ENCODE results near the gene H2AZ2.
"Not testable (repeated sequence)": the region's sequence is repeated elsewhere in the genome, so short reads cannot be mapped to it uniquely, and the experiment has no call there.

H2AZ2 gene

DNA sequence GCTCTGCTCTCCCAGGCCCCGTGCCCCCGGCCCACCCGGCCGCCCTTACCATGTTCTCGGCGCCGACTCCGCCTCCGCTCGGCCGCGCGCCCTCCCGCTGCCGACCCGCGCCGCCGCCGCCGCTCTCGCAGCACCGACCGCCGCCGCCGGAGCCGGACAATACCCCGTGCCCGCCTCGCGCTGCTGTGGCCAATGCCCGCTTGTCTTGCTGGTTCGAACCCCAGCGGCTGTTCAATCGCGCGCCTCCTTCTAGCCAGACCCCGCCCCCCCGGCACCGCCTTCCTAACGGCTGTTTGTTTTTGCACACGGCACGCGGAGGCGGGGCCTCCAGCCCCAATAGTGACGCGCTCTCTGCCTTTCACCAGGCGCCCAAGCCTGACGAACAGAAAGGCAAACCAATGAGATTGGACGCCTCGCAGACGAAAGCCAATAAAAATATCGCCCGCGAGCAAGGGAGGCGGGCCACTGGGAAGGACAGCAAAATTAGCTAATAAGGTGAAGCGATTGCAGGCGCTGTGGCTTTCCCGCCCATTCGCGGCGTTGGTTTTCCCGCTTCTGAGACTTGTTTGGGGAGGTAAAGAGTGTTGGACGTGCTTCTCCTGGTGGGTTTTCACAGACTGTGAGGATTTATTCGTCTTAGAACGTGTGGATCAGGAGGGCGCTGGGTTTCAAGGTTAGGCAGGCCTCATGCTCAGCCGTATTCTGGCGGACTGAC is at the start of gene H2AZ2:
H2AZ2 (minus strand) TSS at position 168 of the 715 bp plus-strand sequence; CDS start at position 52, 116 bp downstream.
- DNase-seq = peak; percentile 100

DNA sequence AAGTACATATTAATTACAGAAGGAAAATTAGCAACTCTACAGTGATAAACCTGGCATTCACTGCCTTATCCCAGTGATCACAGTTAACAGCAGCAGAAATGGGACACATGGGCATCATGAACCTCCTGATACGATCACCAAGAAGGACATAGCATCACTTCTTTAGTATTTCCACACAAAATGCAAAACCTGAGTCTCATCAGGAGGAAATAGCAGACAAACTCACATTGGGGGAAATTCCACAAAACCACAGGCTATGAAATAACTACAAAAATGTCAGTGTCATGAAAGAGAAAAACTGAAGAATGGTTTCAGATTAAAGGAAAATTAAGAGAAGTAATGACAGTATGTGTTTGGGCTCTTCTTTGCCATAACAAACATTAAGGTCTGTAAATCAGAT is 49.4 kb upstream of the H2AZ2 start:
- DNase-seq = no peak

DNA sequence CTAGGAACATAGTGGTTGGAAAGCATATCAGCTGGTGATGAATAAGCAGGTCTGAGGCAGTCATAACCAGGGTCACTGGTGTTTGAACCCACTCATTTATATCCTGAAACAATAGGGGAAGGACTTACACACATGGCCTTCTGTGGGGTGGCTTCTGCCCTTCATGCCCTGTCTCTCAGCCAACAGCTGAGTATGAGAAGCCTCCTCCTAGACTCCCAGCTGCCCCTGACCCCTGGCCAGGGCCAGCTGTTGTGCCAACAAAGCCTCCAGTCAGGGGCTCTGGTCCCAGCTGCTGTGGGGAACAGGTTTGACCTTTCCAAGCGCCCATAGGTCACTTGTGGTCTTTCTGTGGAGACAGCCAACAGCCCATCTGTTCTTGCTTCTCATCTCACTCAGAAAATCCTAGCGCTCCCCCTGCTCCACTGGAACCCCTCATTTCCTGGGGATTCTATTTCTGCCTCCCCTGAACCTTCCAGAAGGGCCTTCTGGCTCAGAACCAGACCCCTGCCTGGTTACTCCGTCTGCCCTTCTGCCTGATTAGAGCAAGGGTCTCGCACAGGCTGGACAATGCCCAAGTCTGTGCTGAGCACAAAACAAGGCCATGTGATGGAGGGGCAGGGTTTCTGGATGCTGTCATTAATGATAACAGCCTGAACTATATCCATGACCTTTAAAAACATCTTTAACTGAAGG is 47.1 kb upstream of the H2AZ2 start:
- DNase-seq = no peak

DNA sequence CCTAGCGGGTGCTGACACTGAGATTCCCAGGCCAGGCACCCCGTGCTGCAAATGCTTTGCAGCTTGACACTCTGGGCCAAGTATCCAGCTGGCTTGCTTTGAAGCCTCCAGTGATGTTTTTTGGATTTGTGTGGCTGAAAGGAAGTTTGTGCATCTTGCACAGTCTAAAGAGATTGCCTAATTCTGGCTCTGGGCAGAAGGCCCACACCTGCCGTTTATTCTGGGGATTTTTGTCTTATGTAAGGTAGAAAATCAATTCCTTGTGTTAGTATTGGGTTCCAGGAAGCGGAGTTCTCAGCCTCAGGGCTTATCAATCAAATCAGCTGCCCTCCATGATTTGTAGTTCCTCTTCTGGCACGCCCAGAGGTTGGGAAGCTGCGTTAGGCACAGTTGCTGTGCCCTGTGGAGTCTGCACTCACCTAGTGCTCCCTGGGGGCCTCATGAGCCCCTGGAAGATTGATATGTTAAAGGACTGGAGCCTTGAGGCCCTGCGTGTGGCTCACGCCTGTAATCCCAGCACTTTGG is 45.9 kb upstream of the H2AZ2 start:
- DNase-seq = no peak

DNA sequence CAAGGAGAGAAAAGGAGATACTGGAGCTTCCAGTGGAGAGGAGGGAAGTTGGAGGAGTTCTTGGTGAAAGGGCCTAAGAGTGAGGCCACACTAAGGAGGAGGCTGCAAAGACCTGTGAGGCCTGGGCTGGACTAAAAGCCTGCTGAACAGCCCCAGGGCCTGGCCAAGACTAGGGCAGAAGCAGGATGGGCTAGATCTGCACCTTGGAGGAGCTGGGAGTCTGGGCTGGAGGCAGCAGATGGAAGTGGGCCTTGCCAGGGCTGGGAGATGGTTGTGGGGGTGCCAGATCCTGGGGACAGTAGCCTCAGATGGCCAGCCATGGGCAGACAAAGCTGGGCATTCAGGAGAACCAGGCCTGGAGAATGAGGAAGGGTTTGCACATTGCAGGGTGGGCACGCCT is 43.9 kb upstream of the H2AZ2 start:
- no peak for DNase-seq

DNA sequence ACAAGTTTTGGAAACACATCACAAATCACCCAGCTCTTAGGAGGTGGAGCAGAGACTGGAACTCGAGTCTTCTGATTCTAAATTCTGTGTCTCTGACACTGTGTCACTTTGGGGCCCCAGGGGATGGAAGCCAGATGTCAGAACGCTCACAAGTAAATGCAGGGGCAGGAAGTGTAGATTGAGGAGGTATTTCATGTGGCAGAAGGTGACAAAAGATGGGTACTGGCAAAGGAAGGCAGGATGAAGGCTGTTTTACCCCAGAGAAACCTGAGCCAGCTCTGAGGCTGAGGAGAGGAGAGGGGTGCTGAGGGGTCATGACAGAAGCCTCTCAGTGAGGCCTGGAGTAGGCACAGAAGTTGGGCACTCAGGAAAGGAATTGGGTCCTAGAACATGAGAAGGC is 43.5 kb upstream of the H2AZ2 start:
- DNase-seq = peak; percentile 37

DNA sequence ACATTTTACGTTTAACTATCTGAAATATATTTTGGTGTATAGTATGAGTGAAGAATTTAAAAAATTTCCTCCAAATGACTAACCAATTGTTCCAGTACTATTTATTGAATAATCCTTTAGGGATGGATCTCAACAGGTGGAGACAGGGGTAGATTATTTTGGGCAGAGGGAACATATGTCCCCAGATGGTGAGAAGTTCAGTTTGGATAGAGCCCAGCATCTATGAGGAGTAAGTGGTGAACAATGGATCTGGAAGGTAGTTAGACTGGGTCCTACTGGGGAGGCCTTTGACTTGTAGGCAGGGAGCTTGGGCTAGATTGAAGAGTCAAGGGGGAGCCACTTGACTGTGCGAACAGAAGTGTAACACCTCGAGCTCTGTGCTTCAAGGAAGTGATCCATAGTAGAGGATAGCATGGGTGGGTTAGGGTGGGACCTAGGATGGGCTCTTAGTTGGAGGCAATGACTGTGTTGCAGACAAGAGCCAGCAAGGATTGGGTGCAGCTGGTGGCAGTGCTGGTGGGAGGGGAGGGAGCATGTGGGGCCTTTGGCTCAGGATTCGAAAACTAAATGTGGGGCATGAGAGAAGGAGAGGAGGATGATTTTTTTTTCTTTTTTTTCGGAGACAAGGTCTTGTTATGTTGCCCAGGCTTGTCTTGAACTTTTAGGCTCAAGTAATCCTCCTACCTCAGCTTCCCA is 41.3 kb upstream of the H2AZ2 start:
- no peak for DNase-seq

DNA sequence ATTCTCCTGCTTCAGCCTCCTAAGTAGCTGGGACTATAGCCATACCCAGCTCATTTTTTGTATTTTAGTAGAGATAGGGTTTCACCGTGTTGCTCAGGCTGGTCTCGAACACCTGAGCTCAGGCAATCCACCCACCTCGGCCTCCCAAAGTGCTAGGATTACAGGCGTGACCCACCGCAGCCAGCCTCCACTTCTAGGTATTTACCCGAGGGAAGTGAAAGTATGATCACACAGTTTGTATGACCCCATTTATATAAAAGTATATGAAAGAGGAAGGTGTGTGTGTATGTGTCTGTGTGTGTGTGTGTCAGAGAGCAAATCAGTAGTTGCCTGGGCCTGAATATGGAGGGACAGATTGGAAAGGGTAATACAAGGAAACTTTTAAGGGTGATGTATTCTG is 39.4 kb upstream of the H2AZ2 start:
- no peak for DNase-seq

DNA sequence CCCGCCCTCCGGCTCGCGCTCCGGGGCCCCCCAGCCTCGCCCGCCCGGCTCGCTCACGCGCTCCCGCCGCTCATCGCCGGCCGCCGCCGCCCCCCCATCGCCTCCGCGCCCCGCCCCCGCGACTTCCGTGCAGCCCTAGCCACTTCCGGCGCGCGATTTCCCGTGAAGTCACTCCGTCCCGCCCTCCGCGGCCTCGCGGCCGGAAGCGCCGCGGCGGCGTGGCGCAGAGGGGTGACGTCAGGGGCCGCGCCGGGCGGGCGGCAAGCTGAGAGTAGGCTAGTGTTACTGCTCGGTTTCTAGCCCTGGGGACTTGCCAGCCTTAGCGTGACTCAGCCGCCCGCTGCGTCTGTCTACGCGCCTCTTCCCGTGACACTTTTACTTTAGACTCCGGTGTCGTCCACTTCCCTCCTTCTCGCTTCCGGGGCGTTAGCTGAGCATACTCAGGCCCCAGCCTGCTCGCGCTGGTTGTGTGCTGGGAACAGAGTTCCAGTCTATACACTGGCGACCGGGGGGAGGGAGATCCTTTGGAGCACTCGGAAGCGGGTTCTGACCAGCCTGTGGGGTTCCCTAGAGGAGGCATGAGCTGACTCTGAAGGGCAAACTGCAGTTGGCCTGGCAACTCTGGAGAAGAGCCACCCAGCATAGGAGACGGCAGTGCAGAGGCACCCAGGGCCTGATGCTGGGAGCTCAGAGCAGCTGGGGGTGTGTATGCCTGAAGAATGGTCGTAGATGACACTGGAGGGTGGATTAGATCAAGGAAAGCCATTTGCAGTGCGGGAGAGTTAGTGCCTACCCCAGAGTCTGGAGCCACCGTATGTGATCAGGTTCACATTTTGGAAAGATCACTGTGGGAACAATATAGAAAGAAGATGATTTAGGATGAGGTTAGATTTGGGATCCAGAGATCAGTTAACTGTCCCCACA is 37.8 kb upstream of the H2AZ2 start, which contains the start of gene PURB:
PURB (minus strand) TSS at position 137 of the 924 bp plus-strand sequence. CDS start 182 bp downstream, outside the sequence.
- DNase-seq = peak; percentile 97

DNA sequence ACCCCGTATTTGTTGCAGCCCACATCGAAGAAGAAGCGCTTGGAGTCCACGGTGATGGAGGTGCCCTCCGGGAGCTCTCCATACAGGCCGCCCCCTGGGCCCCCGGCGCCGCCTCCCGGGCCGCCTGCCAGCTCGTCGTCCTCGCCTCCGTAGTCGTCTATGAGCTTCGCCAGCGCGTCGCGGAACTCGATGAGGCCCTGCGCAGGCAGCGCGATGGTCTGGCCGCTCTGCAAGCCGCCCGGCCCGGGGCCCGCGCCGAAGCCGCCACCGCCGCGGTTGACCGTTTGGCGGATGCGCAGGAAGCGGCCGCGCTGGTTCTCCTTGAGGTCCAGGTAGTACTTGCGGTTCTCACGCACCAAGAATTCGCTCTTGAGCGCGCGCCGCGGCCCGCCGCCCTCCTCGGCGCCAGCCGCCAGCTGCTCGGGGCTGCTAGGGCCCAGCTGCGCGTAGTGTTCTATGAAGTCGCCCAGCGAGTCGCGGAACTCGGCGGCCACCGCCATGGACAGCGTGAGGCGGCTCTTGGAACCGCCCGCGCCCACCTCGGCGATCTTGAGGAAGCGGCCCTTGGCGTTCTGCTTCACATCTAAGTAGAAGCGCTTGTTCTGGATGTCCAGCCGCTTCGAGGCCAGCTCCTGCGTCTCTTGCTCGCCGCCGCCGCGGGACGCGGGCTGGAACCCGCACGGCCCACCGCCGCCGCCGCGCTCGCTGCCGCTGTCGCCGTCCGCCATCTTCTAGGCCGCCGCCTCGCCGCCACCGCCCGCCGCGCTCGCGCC is 36.9 kb upstream of the H2AZ2 start:
- peak; percentile 60 for DNase-seq

DNA sequence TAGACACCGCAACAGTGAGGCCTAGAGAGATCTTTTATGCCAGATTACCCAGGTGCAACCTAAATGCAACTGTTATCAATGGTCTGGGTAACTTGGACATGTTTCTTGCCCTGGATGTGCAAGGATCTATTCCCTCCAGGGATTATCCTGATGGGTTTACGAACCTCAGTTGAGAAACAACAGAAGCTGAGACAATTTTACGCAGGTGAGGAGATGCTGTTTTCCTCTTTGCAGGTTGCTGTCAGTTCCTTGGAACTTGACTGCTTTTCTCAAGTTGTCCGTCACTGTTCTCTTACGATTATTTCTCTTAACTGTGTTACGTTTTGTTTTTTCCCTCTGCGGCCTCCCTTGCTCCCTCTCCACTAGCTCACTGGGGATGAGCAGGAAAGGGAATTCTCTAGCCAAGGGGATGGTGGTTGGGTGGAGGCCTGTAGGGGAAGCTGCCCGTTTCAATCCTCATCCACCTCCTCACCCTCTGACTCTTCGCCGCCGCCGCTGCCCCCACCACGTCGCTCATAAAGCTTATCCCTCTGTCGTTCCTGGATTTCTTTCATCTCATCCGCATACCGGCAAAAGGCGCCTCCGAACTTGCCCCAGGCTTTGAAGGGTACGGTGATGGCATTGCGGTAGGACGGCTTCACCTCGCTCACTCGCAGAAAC is 36.2 kb upstream of the H2AZ2 start:
- no peak for DNase-seq

DNA sequence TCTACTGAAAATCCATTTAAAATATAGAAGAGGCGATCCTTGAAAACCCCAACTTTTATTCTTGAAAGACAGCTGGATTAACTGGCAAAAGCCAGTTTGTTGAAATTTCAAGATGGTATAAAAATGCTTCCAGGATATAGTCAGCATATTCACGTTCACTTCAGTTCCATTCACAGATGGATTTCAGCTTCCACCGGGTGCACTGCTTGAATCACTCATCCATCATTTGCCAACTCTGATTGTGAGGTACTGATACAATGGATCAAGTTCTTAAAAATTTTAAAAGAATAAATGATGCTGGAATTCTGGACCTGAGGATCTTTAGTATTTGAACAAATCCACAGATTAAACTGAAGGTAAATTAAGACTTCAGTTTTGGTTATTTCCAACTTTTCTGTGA is 35.0 kb upstream of the H2AZ2 start:
- no peak for DNase-seq

DNA sequence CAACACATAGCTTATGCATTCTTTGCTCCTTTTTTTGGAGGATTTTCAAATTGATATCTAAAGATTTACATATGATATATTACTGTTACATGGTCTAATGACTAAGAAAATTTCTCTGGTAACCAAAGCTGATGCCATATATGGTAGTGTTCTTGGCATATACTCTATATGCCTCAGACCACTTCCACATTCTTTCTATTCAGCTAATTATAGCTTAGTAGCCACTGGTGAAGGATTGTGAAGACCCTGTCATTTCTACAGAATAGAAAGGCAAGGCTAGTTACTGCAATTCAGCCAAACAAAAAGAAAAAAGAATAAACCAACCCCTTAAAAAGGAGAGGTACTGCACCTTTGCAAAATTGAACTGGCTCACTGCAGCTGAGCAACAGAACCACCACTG is 33.7 kb upstream of the H2AZ2 start:
- no peak for DNase-seq

DNA sequence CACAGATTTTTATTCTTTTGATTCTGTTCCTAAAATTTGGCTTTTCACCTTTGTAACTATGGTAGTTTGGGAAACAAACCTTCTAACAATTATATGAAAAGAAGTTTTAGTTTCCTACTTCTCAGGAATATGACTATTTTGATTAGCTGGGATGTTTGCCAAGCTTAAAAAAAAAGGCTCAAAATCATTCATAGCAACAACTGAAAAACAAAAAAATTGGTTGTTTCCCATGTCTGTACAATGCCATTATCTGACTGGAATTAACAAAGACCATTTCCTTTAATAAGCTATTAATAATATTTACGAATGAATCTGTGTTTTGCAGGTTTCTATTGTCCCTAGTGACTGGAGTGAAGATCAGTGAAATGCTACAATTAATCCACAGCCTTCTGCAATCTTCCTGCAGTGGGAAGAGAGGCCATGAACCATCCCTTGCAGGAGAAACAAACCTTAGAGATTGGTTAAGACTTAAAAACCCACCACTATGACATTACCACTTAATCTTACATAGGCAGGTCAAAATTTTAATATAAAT is 33.2 kb upstream of the H2AZ2 start:
- DNase-seq = no peak

DNA sequence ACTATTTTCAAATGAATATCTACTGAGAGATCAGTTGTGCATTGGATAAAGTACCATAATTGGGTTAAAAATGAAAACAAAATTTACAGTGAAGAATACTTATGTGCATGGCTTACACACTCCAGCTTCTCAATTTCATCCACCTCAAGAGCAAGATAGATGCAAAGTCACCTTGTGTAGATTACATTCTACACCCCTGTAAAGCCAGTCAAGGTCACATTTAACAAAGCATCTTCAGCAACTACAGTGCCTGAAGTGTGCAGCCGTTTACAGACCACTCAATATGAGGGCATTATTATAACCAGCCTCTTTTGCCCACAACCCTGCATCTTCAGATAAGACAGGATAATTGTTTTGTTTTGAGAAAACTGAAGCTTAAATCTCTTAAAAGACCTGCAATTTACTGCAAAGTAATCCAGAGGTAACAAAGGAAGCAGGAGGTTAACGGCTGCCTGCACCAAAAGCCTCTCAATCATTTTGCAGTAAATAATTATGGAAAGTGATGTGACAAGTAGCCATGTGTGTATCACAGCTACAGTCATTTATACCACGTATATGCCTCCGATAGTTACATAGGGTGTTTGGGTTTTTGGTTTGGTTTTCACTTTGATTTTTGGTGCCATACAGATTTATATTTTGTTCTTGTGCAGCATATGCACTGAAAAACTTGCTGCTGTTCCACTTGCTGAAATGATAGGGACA is 32.6 kb upstream of the H2AZ2 start:
- no peak for DNase-seq

DNA sequence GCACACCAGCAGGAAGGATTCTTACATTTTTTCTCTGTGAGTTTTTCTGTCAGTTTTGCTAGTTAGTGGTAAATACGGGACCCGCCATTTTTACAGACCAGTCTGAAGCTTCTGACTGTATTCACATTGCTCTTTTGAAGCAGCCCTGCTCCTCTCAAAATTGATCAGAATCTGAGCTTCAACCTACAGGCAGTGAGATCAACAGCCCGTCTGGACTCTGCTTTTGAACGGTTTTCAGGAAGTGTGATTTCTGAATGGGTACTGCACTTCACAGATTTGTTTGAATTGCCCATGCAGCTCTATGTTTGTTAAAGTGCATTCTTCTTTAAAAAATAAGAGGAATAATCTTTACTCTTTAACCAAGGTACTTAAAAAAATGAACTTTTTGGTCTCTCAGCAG is 28.5 kb upstream of the H2AZ2 start:
- DNase-seq = no peak

DNA sequence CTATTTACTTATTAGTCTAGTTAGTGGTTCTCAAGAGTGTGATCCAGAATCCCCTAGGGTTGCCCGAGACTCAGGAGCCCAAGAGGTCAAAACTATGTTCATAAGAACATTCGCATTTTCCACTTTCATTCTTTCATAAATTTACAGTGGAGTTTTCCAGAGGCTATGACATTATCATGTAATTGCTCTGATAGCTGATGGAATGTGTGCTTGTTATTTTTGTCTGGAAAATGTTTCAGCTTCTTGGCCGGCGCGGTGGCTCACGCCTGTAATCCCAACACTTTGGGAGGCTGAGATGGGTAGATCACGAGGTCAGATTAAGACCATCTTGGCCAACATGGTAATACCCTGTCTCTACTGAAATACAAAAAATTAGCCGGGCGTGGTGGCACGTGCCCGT is 27.4 kb upstream of the H2AZ2 start:
- DNase-seq = no peak

DNA sequence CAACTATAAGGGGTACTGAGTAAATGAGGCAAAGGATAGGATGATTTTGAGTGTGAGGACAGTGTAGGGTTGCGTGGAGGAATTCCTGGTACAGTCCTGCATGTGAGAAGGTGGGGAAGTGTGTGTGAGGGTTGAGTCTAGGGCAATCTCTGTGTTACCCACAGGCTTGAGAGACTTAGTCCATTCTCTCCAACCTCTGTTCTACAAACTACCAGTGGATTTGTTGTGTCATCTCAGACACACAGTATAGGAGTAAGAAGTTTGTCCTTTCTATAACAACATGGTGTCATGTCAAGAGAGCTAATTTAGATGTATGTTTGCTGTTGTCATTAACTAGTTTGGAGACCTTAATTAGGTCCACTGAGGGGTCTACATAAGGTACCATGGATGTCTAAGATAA is 24.9 kb upstream of the H2AZ2 start:
- no peak for DNase-seq

DNA sequence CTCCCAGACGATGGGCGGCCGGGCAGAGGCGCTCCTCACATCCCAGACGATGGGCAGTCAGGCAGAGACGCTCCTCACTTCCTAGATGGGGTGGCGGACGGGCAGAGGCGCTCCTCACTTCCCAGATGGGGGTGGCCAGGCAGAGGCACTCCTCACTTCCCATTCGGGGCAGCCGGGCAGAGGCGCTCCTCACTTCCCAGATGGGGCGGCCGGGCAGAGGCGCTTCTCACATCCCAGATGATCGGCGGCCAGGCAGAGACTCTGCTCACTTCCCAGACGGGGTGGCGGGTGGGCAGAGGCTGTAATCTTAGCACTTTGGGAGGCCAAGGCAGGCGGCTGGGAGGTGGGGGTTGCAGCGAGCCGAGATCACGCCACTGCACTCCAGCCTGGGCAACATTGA is 24.0 kb upstream of the H2AZ2 start:
- not testable (repeated sequence) for DNase-seq

DNA sequence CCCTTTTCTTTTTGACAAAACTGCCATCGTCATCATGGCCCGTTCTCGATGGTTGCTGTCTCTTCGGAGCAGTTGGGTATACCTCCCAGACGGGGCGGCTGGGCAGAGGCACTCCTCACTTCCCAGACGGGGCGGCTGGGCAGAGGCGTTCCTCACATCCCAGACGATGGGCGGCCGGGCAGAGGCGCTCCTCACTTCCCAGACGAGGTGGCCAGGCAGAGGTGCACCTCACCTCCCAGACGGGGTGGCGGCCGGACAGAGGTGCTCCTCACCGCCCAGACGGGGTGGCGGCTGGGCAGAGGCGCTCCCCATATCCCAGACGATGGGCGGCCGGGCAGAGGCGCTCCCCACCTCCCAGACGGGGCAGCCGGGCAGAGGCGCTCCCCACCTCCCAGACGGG is 22.9 kb upstream of the H2AZ2 start:
- DNase-seq = not testable (repeated sequence)

All from stimulated activated CD4-positive, alpha-beta T cell treated with anti-CD3 and anti-CD28 coated beads, Interleukin-15, amount 100 ng/mL, for 24 hours (primary cell).